Measurements from ENCODE around the gene CPVL. TPM values are rescaled to one million over a fixed set of nuclear protein-coding genes. Genes with fewer than 3 reads are reported as not detected.

CPVL gene
- total RNA-seq, 1 experiment from 2014 or later, result 10.3 TPM

DNA sequence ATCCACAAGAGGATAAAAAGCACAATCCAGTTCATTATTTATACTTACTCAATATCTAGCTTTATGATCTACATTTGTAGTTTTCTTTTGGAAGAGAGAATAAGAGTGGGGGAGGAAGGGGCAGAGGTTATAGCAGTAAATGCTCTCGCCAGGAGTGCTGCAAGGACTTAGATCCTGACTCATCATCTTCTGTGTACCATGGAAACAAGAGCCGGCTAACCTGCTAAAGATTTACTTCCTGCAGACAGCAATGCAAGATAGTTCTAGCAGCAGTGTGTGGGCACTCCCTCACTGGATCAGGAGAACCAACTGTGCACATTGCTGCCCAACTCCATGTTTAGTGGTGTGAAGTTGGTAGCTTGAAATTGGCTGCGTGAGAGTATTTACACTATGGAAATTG, 140.5 kb downstream of the CPVL start:
- CTCF ChIA-PET, result no interaction called here
- Histone ChIP-seq H3K79me2 (ENCODE audit: insufficient read depth, low read length) (no peaks in the 10 kb centered on the region), H3K4me1 (ENCODE audit: control insufficient read depth in 1 of 2, insufficient read depth in 2 of 2, low read length in 2 of 2) (no peaks in the 10 kb centered on the region), H3K27ac (ENCODE audit: low read depth, low read length) (no peak overlapping the region), H2AFZ (ENCODE audit: low read depth, low read length, poor library complexity, severe bottlenecking) (no peak overlapping the region), H4K20me1 (ENCODE audit: insufficient read depth) (no peaks in the 10 kb centered on the region), H3K36me3 (ENCODE audit: control insufficient read depth in 1 of 2, insufficient read depth in 2 of 2, low read length in 2 of 2) (no peaks in the 10 kb centered on the region), H3K9ac (ENCODE audit: low read length) (no peak overlapping the region), H3K9me3 (ENCODE audit: control insufficient read depth in 1 of 2, insufficient read depth in 1 of 2, low read depth in 1 of 2, low read length in 2 of 2) (no peaks in the 10 kb centered on the region), H3K27me3 (ENCODE audit: insufficient read depth, low read length) (no peaks in the 10 kb centered on the region), H3K4me2 (ENCODE audit: low read length) (no peak overlapping the region), H3K9me2 (ENCODE audit: insufficient read depth) (no peaks in the 10 kb centered on the region), H3K4me3 (replicated peaks in 1 of 2; ENCODE audit: low read depth in 1 of 2, low read length in 2 of 2) (no peak overlapping the region)
- POLR2A ChIA-PET, result no interaction called here
- no peak for DNase-seq (ENCODE audit: low read depth, low spot score)
- RAD21 ChIA-PET (ENCODE audit: low non-redundant PET in 1 of 2, low total read pairs in 2 of 2, uncharacterized antibody in 2 of 2, unreplicated experiment in 2 of 2), result no interaction called here
- BruUV-seq (replicated peaks), result no TSS peak
- ATAC-seq, result no peak
- intact Hi-C loops (cut with micrococcal nuclease), result no loop called here
- TF ChIP-seq JUND (IDR thresholded peaks at IDR 0.05) (no peak), RAD21 (IDR thresholded peaks at IDR 0.05; ENCODE audit: low read depth) (no peak), ZNF274 (IDR thresholded peaks at IDR 0.05; ENCODE audit: low read depth, low read length) (no peak), TCF7L2 (IDR thresholded peaks at IDR 0.05; ENCODE audit: borderline replicate concordance, extremely low read depth, insufficient read depth, insufficient read length) (no peak), CBX3 (IDR thresholded peaks at IDR 0.05; ENCODE audit: low read depth) (no peak), POLR2A (IDR thresholded peaks at IDR 0.05; ENCODE audit: borderline replicate concordance, extremely low read depth, insufficient read depth, insufficient read length) (no peak), EGR1 (IDR thresholded peaks at IDR 0.05; ENCODE audit: low read depth) (no peak), EZH2 (IDR thresholded peaks at IDR 0.05) (no peak), SP1 (IDR thresholded peaks at IDR 0.05; ENCODE audit: low read depth) (no peak), FOSL1 (IDR thresholded peaks at IDR 0.05; ENCODE audit: low read depth) (no peak)
- TF ChIP-seq, protein P1, sequence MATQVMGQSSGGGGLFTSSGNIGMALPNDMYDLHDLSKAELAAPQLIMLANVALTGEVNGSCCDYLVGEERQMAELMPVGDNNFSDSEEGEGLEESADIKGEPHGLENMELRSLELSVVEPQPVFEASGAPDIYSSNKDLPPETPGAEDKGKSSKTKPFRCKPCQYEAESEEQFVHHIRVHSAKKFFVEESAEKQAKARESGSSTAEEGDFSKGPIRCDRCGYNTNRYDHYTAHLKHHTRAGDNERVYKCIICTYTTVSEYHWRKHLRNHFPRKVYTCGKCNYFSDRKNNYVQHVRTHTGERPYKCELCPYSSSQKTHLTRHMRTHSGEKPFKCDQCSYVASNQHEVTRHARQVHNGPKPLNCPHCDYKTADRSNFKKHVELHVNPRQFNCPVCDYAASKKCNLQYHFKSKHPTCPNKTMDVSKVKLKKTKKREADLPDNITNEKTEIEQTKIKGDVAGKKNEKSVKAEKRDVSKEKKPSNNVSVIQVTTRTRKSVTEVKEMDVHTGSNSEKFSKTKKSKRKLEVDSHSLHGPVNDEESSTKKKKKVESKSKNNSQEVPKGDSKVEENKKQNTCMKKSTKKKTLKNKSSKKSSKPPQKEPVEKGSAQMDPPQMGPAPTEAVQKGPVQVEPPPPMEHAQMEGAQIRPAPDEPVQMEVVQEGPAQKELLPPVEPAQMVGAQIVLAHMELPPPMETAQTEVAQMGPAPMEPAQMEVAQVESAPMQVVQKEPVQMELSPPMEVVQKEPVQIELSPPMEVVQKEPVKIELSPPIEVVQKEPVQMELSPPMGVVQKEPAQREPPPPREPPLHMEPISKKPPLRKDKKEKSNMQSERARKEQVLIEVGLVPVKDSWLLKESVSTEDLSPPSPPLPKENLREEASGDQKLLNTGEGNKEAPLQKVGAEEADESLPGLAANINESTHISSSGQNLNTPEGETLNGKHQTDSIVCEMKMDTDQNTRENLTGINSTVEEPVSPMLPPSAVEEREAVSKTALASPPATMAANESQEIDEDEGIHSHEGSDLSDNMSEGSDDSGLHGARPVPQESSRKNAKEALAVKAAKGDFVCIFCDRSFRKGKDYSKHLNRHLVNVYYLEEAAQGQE (IDR thresholded peaks at IDR 0.05; ENCODE audit: low read depth), result no peak
